Hepatocyte (in vitro differentiated cells): ENCODE data around the gene AHNAK.

ENCODE experiments used
- EZH2 ChIP-seq: fragments of 200-600 bp; sonication (generic); IDR thresholded peaks from 2 replicates; pipeline ENCODE4 v1.6.1; 2016; ENCODE audit warnings: antibody characterized with exemption, mild to moderate bottlenecking, borderline replicate concordance
- EZH2phosphoT487 ChIP-seq: fragments of 200-600 bp; sonication (generic); IDR thresholded peaks from one replicate; pipeline ENCODE4 v1.6.1; 2018; ENCODE audit warnings: antibody characterized with exemption, mild to moderate bottlenecking, low read depth, moderate library complexity; ENCODE audit not compliant: unreplicated experiment, severe bottlenecking
- TF ChIP-seq, protein P1 (sequence below): fragments of 200-600 bp; sonication (generic); IDR thresholded peaks from 2 replicates; pipeline ENCODE4 v1.5.1; 2016; ENCODE audit warnings: antibody characterized with exemption, mild to moderate bottlenecking; ENCODE audit not compliant: poor library complexity

GRCh38 chr11:62540804-62541701, 5.6 kb downstream of the AHNAK start:
- TF ChIP-seq, protein P1, sequence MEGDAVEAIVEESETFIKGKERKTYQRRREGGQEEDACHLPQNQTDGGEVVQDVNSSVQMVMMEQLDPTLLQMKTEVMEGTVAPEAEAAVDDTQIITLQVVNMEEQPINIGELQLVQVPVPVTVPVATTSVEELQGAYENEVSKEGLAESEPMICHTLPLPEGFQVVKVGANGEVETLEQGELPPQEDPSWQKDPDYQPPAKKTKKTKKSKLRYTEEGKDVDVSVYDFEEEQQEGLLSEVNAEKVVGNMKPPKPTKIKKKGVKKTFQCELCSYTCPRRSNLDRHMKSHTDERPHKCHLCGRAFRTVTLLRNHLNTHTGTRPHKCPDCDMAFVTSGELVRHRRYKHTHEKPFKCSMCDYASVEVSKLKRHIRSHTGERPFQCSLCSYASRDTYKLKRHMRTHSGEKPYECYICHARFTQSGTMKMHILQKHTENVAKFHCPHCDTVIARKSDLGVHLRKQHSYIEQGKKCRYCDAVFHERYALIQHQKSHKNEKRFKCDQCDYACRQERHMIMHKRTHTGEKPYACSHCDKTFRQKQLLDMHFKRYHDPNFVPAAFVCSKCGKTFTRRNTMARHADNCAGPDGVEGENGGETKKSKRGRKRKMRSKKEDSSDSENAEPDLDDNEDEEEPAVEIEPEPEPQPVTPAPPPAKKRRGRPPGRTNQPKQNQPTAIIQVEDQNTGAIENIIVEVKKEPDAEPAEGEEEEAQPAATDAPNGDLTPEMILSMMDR, result no peak
- TF ChIP-seq EZH2phosphoT487, result no peak
- no peak for TF ChIP-seq EZH2
